G401.6 (cell line): ENCODE results near the gene PODN.

Experiments used
- FAIRE-seq: peaks from 2 replicates; lab custom pipeline; 2012; peaks lifted over from hg19 to GRCh38; lab: Jason Lieb, UNC

PODN gene

GRCh38 chr1:53051676-53052075, 10.3 kb upstream of the PODN start:
- no peak for FAIRE-seq

DNA sequence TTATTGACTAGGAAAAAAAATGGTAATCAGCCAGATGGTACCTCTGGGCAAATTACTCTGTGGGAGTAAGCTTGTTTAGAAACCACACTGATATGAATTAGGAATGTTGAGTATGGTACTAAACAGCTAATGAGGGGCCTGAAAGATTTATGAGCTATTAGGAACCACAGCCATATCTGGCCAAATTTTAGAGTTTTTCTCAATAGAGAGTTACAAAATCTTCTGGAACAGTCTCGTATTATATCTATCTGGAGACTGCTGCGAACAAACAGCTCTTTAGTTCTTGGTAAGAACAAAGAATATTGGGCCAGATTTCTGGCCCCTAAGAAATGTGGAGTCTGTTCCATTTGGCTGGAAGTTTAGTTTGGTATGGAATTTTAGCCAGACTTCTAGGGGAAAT, 4.9 kb upstream of the PODN start:
- FAIRE-seq, result no peak

DNA sequence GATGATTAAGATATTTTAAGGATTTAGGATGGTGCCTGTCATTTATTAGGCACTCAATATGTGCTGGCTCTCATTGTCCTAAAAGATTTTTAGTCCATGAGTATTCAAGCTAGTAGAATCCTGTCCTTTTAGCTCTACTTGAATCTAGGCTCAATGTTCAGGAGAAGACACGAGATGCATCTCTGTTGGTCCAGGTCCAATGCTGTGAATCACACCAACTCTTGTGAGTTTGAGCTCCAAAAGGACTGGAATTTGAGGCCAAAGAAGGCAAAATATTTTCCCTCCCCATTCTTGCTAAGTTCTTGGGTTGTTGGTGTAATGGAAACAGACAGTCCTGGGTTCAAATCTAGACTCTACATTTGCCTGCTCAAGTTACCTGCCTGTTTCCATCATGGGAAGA, 1.4 kb upstream of the PODN start:
- FAIRE-seq, result no peak

DNA sequence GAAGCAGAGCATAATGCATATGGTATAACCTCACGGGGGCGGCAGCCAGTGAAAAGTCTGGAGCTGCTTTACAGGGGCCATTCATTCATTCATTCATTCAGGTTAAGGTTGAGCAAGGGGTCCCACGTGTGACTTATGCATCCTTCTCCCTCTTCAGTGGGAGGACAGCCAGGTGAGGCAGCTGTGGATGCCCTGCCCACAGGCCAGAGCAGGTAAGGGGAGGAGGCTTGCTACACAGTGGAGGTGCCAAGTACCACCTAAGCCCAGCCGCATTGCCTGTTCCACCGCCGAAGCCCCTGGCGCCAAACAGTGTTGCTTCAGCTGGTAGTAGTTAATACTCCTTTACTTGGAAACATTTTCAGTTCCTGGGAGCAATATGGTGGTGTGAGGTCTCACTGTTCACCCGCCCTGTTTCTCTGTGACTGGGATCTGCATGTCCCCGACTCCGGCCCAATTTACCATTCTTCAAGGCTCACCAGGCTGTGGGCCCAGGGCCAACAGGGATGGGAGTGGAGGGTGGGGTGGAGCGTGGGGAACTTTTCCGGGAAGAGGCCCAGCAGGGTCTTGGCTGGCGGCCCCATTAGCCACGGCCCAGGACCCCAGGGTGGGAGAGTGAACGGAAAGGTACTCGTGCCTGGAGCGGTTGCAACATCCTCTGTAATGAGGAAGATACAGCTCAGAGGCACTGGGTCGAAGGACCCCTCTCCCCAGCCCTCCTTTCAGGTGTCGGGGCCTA, 722 bp upstream of the PODN start:
- FAIRE-seq, result no peak

GRCh38 chr1:53062708-53063591, 937 bp downstream of the PODN start:
- FAIRE-seq, result no peak

DNA sequence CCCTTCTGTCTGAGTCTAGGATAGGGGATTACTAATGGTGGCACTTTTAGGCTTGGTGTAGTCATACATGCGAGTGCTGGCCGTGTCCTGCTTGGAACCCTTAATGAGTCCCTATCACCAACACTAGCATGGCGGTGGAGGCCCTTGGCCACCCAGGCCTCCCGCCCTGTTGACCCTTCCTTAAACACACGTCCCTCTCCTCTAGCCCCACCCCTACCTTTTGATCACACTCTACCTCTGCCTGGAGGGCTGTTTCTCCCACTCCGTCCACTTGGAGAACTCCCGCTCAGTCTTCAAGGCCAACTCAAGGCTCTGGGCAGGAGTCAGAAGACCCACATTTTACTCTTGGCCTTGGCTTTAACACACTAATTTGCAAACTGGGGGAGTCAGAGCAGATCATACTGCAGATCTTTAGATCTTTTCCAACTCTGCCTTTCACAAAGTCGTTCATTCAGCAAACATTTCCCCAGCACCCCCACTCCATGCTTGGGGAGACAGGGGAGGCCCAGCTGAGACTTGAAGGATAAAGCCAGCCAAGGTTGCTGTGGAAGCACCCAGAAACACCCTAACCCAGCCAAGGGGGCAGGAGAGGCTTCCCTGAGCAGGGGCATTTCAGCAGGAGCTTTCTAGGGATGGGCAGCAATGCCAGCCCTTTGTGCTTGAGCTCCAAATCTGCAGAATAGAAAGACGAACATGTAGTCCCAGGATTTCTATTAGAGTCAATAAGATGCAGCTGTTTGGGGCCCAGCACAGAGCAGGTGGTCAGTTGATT, 1.9 kb downstream of the PODN start:
- no peak for FAIRE-seq

- no peak for FAIRE-seq
Measured at GRCh38 chr1:53065391-53065790, 3.4 kb downstream of the PODN start.

- no peak for FAIRE-seq
Measured at GRCh38 chr1:53066488-53066887, 4.5 kb downstream of the PODN start.

DNA sequence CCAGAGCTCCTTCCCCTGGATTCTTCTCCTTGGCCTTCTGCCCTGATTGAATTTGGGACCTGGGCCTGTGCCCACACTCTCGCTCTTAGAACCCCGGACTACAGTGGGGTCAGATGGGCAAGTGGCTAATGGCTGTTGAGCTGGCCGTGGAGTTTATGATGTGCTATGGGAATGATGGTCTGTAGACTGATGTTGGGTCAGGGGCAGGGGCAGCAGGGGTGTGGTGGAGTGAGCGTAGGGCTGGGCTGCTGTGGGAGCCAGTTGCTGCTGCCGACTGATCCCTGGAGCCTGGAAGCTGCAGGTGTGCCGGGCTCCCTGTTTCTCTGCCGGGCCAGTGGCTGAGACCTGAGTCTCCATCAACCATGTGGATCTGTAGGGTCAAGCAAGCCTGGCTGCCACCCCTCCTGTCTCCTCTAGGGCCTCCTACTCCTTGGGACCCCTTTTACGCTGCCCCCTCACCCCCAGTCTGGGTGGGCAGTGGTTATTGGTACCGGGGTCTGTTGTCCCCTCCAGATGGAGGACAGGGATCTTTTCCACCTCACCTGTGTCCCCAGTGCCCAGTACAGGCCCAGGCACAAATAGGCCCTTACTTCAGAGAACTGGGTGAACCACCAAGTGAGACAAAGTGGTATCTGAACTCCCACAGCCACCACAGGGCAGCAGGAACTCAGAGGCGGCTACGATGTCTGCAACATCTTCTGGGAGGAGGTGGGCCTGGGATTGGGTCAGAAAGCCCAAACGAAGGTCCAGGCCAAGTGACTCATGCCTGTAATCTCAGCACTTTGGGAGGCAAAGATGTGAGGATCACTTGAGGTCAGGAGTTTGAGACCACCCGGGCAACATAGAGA, 5.1 kb downstream of the PODN start:
- no peak for FAIRE-seq

GRCh38 chr1:53067886-53068285, 5.9 kb downstream of the PODN start:
- FAIRE-seq, result no peak

- no peak for FAIRE-seq
Measured at GRCh38 chr1:53068314-53069099, 6.5 kb downstream of the PODN start.

DNA sequence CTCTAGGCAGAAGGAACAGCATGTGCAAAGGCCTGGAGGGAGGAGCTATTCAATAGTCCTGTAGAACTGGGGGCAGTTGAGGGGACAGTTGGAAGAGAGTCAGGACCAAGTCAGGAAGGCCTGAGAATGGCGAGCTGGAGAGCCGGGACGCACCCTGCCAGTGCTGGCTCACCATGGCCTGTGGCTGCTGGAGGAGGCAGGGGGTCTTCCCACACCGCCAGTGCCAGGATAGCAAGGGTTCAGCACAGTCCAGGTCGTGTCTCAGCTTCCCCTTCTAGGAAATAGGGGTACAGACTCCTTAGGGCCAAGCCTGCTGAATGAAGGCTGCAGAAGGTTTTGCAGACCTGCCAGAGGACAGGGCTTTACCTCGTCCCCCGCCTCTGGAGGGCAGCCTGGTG, 7.3 kb downstream of the PODN start:
- no peak for FAIRE-seq

DNA sequence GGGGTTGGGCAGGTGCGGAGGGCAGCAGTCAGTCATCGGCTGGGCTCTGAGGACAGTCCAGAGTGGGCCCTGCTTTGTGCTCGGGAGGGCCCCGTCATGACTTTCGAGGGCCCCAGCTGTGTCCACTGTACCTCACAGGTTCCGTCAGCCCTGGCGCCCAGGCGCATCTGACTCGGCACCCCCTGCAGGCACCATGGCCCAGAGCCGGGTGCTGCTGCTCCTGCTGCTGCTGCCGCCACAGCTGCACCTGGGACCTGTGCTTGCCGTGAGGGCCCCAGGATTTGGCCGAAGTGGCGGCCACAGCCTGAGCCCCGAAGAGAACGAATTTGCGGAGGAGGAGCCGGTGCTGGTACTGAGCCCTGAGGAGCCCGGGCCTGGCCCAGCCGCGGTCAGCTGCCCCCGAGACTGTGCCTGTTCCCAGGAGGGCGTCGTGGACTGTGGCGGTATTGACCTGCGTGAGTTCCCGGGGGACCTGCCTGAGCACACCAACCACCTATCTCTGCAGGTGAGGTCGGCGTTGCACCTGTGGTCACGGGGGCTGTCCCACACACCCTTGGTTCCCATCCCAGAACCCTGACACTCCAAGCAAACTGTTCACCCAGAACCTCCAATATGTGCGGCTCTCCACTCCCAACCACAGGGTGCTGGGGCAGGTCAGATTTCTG, 7.8 kb downstream of the PODN start:
- no peak for FAIRE-seq

DNA sequence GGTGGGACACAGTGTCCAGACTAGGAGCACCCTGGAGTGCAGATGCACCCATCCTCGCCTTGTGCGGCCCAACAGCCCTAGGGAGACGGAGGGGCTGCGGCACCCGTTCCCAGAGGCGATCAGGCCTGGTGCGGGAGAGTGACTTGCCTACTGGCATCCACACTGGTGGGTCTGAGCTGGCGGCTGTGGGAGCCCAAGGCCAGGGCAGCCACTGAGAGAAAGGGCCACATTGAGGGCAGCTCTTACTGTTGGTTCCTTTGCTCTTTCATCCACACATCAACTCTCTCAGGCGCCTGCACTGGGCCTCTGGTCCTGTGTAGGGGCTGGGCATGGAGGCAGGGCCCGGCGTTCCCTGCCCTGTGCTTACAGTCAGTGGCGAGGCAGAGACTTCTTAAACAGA, 8.6 kb downstream of the PODN start:
- no peak for FAIRE-seq

- no peak for FAIRE-seq
Measured at GRCh38 chr1:53071167-53071865, 9.3 kb downstream of the PODN start.

DNA sequence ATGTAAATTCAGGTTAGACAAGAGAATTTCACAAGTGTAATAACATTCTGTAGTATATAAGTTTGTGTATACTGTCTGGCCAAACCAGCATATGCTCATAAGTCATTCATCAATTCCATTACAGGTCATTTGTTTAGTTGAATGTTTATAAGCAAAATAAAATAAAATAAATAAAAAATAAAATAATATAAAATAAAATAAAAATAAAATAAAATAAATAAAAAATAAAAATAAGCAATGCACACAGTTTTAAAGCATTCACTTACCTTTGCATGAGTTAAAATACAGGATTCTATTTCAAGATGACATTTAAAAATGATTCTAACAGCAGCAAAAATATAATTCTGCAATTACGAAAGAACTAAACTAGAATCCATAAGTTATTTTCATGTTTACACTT, 9.9 kb downstream of the PODN start:
- peak; percentile 84 for FAIRE-seq

- no peak for FAIRE-seq
Measured at GRCh38 chr1:53073287-53073686, 11.3 kb downstream of the PODN start.

GRCh38 chr1:53073868-53074311, 11.9 kb downstream of the PODN start:
- FAIRE-seq, result no peak

DNA sequence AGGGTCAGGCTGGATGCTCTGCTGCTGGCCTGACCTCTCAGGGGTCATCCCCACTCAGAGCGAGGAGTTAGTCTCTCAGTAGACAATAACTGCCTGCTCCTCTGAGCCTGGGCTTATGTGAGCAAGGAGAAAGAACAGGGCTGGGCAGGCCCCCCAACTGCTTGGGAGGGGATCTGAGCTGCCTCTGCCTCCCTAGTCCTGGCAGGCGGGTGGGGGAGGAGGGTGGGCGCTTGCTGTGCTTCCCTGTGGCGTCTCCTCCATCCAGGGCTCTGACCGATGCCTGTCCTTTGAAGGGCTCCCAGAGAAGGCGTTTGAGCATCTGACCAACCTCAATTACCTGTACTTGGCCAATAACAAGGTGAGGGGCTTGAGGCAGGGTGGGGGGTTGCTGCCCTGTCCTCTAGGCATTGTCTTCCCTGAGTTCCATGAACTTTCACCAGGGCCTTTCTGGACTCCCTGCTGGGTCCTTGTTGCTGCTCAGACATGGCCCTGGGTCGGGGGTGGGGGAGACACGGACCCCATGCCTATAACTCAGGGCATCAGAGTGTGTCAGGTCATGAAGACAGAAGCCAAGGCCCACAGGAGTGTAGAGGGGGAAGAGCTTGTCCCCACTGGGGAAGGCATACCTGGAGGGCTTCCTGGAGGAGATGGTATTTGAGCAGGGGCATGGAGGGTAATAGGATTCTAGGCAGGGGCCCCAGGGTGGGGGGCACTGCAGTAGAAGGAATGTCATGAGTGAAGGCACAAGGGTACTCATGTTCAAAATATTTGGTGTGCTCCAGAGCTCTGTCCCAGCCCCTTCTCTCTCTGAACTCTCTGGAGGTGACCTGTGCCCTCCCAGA, 12.5 kb downstream of the PODN start:
- FAIRE-seq, result no peak
